ENCODE data around the gene ALK.

ALK gene

DNA sequence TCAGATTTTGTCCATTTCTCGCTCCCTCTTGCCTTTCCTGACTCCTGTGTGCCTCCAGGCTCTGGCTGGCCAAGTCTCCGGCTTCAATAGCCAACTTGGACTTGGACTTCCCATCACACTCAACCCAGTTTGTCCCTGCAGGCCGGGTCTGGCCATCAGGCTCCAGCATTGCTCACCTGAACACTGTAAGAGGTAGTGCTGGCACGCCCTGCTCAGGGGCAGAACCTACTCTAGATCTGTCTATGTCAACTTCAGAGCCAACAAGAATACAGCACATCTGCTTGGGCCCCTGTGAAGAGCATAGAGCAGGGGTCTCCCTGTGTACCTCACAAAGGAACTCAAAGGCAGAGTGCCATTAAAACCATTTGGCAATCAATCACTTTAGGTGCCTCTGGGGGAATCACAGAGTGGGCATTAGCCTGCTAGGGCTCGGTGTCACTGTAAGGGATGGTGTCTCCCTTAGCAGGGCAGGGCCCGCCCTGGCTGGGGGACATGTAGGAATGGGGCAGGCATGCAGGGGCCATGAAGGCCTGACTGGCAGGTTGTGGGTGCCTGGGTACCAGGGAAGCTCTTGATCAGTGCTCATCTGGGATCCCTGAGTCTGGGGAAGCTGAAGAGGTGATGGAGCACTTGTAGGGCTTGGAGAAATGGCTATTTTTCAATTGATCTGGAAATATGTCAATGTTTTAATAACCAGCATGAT, 480.3 kb downstream of the ALK start:
- DNase-seq: no peak

DNA sequence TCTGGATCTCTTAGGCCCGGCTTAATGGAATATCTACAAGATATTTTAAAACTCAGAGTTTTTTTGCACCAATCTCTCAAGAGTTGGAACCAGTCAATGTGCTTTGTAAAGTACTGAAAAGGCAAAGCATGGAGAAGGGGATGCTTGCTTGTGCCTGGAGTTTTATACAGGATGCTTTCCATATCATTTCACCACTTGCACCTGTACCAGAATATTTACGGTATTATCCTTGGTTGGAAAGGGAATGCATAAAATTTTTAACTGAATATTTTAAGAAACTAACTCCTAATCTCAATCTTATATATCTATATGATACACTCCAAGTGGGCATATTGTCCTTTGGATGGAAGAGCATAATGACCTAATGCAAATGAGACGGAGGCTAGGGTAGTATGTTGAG, 487.5 kb downstream of the ALK start:
- DNase-seq: no peak

DNA sequence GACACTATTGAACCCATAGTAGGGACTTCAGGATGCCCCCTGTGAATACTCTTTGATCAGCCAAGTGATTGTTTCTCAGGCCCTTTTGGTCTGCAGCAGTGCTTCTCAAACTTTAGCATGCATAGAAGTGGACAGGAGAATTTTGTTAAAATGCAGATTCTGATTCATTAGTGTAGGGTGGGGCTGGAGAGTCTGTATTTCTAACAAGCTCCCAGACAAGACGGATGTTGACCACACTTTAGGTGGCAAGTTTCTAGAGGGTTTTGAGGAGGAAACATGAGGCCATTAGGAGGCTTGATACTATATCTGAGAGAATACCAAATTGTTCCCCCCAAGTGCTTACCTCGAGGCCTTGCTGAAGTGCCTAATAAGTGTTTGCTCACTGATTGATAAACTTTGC, 488.3 kb downstream of the ALK start:
- DNase-seq: no peak

DNA sequence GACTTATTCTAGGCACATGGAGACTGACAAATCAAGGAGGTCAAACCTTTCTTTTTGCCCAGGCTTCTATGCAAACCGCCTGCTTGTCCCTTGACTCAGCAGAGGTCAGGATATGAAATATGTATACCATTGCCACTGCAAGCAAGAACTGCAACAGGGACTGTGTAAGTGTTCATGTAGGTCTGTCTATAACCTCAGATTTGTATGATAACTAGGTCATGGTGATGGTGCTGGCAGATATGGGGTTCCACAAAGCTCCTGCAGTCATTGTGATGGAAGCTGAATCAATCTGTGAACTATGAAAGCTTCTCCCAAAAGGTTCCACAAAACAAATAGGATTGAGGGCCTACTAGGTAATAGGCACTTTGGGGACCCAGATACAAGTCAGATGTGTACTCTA, 489.9 kb downstream of the ALK start:
- DNase-seq: no peak

DNA sequence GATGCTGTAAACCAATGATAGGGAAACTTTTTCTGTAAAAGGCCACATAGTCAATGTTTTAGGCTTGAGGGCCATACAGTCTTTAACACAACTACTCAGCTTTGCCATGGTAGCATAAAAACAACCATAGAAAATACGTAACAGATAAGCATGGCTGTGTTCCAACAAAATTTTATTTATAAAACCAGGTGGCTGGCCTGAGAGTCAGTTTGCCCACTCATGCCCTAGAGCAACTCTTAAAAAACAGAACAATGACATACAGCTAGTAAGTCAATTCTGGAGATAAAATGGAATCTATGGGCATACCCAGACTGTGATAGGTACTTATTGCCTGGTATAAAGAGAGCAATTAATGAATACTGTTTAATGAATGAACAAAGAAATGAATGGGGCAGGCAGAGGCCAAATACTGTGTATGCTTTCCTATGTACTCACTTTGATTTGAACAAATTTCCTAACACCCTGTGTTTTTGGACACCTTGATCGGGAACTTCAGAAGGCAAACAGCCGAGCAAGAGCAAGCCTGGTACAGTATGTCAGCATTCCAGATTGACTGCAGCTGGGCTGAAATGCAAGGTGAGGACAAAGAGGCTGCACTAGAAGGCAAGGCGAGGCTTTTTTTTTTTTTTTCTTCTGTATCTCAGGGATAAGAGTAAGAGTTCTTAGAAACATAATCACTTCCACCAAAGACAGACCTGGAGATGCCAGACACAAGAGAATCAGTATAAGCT, 490.8 kb downstream of the ALK start:
- DNase-seq: no peak

DNA sequence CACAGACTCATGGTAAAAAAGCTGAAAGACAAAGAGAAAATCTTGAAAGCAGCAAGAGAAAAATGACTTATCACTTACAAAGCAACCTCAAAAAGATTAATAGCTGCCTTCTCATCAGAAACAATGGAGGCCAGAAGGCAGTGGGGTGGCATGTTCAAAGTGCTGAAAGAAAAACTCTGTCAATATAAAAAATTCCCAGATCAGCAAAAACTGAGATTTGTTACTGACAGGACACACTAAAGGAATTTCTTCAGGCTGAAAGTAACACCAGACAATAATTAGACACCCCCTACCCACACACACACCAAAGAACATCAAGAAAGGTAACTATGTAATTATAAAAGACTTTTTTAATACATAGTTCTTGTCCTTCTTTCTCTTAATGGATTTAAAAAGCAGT, 495.0 kb downstream of the ALK start:
- DNase-seq: no peak

DNA sequence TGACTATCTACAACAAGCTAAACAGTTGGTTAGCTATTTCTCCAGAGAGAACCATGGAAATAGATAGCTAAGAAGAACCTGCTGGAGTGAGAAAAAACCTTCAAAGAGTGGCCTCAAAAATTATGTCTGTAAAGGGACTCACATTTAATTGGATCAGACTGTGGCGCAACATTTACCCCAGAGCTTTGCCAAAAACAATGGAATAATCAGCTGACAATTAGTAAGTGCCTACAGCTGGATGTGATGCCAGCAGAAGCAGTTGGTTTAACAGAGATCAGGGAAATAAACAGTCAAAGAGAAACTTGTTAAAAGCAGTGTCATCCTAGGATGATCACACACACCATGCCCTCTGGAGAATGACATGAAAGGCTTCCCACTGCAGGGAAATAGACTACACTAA, 495.5 kb downstream of the ALK start:
- DNase-seq: no peak

DNA sequence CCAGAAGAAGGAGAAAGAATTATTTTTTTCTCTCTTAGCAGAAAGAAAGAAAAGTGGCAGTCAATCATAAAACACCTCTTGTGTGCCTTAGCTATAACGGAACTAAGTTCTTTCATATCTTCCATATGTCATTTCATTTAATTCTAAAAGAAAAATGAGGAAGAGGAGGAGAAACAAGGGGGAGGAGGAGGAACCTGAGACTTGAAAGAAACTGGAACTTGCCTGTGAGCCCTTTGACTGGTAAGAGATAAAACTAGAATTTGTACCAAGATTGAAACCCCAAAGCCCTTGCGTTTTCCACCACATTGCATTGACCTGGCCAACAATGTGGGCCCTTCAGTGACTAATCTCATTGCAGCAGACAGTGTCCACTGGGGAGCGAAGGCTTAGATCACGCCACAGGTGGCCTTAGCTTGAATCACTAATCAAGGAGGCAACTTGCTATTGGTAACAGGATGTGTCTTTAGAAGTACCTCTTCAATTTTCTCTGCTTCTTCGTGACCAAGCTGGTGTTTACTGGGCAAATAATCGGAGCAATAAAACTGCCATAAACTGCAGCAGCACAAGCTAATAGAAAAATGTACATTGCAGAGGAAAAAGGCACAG, 498.2 kb downstream of the ALK start:
- no peak for DNase-seq

DNA sequence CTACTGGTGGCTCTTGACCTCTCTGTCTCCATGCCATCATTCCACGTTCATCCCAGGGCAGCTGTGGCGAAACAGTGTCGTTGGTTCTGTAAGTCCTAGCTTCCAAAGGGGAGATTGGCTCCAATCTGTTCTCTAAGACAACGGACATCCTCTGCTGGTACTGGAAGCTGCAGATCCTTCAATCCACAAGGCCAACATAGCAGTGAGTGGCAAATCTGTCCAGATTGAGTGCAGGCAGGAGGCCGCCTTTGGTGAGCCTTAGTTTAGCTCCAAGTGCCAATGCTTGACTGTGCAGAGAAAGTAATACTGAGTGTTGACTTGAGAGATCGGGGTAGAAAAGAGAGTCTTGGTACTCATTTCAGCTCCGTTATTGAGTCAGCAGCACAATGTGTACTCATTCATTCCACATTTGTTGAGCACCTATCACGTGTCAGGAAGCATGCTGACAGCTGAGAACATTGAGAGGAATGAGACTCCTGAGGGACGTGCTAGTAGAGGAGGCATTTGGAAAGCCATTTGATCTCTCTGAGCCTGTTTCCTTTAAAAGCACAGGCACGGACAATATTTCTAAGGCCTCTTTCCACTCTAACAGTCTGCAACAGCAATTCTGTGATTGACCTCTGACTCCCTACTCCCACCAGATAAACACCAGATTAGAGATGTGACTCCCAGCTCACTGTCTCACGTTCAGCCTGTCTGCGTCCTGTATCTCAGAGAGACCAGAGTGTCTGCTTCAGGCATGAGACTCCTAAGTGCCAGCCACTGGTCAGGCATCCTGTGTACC, 500.2 kb downstream of the ALK start:
- no peak for DNase-seq

DNA sequence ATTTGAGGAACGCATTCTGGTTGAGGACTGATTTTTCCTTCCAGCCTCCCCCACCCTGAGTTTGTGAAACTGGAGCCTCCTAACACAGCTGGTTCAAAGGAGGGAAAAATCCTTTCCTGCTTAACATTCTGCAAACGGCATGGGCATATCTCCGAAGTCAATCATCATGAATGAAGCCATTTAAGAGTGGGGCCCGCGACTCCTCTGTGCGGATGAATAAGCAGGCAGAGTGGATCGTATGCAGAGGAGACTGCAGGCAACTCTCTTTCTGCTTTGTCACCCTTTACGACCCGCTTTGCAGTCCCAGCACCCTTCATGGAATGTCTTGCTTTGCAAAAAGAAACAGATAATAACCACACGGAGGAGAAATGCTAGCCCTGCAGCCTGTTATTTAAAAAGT, 500.9 kb downstream of the ALK start:
- no peak for DNase-seq

DNA sequence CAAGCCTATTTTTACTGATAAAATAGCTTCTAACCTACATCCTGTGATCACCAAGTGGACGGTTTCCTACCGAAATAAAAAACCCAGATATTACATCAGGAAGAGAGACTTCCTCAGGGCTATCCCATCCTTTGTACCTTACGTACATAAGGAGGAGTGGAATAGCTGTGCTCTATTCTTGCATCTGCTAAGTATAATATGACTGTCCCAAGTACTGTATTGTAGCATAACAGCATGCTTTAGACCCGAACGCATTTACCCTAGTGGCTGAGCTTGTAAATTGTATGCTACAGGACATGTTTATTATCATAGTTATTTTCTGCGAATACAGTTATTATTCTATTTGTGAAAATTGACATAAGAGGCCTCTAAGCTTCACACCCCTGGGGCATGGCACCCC, 503.8 kb downstream of the ALK start:
- no peak for DNase-seq

DNA sequence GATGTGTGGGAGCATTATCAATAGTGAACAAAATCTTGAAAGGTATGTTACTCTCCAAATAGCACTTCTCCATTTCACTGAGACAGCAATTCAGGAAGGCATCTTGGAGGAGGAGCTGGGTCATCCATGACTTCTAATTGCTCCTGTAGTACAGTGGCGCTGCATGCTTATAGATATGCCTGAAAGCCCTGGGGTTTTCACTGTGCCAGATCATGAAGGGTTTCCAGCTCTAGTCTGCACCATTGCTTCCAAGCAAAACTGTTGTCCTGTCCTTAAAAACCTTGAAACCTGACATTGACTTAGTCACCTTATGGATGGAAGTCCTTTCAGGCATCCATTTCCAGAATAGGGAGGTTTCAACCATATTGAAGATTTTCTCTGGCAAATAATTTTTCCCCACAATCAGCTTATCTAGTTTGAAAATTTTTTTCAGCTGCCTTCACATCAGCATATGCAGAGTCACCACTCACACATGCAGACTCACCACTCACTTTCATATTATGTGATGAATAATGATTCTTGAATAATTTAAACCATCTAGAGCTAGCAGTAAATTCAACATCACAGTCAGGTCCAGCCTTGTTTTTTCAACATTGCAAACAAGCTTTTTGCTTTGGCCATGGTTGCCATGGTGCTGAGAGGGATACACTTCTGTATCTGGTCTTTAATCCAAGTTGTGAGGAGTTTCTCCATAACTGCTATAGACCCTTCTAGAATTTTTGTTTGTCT, 509.0 kb downstream of the ALK start:
- no peak for DNase-seq

DNA sequence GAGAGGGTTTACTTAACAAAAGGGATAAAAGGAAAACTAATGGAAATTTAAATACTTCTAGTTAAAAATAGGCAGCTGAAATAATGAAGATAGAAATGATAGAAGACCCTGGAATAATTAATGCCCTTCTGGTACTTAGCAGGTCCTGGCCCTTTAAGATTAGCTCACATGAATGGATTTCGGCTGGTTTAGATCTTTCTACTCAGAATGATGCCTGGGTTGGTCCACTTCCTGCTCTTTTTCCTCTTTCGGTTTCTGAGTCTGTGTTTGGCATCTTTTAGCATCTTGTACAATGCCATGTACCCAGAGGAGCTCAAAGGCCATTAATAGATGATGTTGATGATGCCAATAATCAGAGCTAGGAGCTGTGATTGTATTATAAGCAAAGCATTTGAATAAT, 515.7 kb downstream of the ALK start:
- no peak for DNase-seq

DNA sequence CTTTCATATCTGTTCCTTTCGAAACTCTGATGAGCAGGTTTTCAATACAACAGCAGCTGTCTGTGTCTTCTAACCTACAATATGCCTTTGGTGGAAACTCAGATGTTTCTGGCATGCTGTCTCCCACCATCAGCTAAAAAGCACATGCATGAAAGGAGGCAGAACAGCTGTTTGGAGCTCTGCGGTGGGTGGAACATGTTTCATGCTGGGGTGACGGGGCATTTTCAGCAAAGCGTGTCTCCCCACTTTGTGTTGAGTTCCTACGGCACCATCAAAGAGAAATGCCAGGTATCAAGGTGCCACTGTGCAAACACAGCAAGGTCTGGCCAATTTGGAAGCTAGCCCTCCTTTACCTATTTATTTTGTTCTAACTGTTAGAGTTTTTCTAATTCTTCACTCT, 516.1 kb downstream of the ALK start:
- no peak for DNase-seq

DNA sequence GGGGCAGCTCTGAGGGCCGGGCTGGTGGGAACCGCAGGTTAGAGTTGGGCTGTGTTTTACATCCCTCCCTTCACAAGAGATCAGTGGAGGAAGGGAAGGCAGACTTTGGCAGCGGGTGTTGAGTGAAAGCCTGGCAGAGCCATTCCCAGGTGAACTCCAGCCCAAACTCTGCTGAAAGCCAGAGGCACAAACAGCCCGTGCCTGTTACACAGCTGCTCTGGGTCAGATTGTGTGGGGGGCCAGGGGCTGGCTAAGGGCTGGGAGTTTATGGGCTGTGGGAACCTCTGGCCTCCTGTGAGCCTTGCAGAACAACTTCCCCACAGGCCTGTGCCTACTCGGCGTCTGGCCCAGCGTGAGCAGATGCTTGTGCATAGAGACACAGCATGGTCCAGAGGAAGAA, 519.4 kb downstream of the ALK start:
- no peak for DNase-seq

DNA sequence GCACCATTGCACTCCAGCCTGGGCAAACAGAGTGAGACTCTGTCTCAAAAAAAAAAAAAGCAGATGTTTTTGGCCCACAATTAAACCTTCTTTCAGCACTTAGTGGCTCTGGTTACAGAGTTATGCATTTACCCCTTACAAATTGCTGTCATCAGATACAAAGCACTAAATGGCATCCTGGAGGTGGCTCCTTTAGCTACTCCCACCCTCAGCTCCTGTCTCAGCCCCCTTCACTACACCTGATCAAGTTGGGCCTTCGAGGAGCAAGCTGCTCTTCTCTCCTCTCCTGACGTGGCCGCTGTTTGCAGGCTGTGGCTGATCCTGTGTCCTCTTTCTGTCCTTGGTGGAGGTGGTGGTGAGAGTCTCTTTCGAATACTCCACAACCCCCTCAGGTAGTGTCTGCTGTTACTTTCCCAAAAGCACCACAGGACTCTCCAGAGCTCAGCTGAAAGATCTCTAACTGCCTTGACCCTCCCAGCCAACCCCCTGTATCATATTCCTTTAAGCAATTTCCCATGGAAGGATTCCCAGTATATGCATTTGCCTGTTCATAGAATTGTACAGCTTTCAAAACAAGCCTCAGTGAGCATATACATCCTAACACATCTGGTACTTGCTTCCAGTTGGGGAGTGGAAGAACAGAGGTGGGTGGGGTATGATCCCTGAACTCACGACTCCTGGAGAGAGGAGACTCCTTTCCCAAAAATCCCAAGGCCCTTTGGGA, 520.3 kb downstream of the ALK start:
- no peak for DNase-seq

DNA sequence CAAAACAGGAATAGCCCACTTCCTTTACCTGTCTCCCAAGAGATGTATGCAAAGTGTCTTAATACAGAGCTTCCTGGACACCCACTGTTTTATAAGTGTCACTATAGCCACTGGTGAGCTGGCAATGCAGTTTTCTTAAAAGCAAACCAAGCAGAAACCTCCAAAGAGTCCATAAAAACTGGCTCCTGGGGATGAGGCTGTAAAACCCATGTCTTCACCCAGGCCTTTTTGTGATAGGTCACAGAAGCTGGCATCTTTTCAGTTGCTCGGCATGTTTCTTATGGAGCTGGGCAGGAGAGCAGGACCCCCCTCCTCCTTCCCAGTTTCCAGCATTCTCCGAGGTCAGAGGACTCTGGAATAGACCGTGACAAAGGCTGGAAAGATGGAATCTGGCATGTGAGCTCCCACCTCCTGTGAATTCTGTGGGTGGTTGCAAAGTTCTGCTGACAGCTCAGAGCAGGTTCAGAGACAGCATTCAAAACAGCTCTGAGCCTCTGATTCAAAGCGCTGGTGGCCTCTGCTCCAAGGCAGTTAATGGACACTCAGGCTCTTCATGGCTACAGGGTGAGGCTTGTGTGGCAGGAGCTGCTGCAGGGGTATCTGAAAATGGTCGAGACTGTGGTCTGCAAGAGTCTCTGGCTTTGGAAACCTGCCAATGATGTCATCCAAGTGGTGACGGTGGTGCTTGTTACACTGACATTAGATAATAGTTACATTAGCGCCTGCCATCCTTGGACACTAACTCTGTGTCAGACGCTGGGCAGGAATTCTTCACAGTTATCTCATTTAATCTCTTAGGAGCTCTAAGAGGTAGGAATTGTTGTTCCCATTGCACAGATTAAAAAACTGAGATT, 522.8 kb downstream of the ALK start:
- no peak for DNase-seq

DNA sequence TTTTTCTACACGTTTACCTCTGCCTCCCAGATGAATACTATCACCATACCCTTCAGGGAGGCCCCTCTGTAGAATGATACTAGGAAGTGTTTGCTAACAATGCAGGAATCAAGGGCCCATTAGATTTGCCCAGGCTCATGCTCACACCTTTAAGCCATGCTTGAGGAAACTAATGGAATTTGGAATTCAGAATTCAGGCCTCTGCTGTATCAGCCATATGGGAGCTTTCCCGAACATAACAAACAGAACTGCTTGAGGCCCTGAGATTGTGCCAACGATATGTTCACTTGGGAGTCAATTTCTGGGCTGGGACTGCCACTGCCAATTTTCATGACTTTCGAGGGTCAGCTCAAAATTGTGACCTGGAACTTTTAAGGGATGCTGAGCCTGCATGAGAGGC, 523.7 kb downstream of the ALK start:
- no peak for DNase-seq

DNA sequence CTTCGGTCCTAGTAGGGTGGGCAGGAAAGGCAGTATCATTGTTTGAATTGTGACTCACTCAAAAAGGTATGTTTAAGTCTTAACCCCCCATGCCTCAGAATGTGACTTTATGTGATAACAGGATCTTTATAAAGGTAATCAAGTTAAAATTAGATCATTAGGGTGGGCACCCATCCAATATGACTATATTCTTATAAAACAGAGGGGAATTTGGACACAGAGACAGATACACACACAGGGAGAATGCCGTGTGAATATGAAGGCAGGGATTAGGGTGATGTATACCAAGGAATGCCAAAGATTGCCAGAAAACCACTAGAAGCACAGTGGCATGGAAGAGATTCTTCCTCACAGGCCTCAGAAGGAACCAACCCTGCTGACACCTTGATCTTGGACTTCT, 524.3 kb downstream of the ALK start:
- no peak for DNase-seq

DNA sequence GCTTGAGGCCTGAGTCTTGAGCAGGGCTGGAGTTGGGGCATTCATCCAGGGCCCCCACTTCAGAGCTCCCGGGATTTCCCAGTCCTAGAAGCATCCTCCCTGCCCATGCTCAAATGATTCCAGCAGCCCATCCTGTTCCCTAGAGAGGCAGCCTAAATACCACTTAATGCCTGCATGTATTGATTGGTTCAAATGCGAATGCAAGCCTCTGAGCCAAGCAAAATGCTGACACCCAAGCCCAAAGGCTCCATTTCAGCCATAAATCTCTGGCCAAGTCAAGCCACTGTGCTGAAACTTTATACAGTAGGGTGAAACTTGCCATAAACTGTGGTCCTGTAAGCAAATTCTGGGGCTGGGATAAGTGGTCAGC, 526.4 kb downstream of the ALK start:
- no peak for DNase-seq

DNA sequence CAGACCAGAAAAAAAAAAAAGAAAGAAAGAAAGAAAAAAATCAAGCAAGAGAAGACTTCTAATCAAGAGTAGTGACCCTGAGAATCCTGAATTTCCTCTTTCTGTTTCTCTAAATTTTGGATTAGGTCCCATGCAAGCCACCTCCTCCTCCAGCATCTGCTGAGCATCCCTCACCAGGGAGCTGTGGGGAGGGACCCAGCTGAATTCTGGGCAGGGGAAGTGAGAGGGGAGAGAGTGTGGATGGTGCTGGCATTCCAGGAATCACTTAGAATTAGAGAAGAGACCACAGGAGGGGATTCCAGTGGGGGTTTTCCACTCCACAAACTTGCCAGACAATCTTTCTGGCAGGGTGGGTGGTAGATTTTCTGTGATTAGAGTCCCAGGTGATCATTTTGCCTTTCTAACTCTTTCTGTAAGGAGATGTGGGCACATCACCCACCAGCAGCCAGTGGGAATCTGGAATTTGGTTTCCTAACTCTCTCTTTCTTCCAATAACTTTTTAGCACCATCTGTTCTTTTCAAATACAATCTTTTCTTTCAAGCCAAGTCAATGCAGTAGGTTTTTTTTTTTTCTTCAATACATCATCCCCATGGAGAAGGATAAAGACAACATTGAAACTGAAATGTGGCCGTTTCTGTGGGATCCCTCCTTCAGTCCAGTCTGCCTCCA, 526.9 kb downstream of the ALK start:
- no peak for DNase-seq
